Measurements from ENCODE around the gene KRT16. TPM values are rescaled to one million over a fixed set of nuclear protein-coding genes. Genes with fewer than 3 reads are reported as not detected.
"Not testable (repeated sequence)": the region's sequence is repeated elsewhere in the genome, so short reads cannot be mapped to it uniquely, and the experiment has no call there.

Gene KRT16
- total and polyA plus RNA-seq, 2 donors (not counting 3 experiments of a cell fraction or from before 2014, with no cell fraction given) = not detected

GRCh38 chr17:41585301-41586056 lies 27.1 kb downstream of the KRT16 start:
- no peaks in the 10 kb centered on the region for H3K36me3 ChIP-seq (ENCODE audit: control insufficient read depth in 2 of 2, extremely low read depth in 1 of 2, insufficient read depth in 2 of 2, low read length in 2 of 2)
- no peaks in the 10 kb centered on the region for H3K9me3 ChIP-seq (replicated peaks; ENCODE audit: control insufficient read depth, insufficient read depth, low read length)
- H2AFZ ChIP-seq (ENCODE audit: low read depth, low read length) = no peak overlapping the region
- BruUV-seq (replicated peaks) = no TSS peak
- H3K27ac ChIP-seq (ENCODE audit: insufficient read depth, low read depth, low read length) = no peak overlapping the region
- H3K9ac ChIP-seq (replicated peaks; ENCODE audit: extremely low read depth, insufficient read depth, low read length) = no peak overlapping the region
- FAIRE-seq = no peak
- ChIA-PET POLR2A (no interaction called here), CTCF (interaction anchor here (0.8 kb wide), 1 partner anchor 77 kb away, joined by 3 read pairs; no protein-coding TSS in a partner anchor)
- intact Hi-C loops (cut with micrococcal nuclease) (no loop called here), dilution Hi-C loops (cut with MboI; ENCODE audit: extremely low pct_ligation_motif_present, low sequenced_read_pairs) (no loop called here)
- TF ChIP-seq FOS (IDR thresholded peaks at IDR 0.05; ENCODE audit: borderline replicate concordance, insufficient read depth, low read length) (no peak), GATA2 (IDR thresholded peaks at IDR 0.05; ENCODE audit: insufficient read depth, insufficient read length, low read depth, low read length) (no peak), POLR2AphosphoS5 (IDR thresholded peaks at IDR 0.05; ENCODE audit: insufficient read depth, low read depth, low read length) (no peak), MAX (IDR thresholded peaks at IDR 0.05; ENCODE audit: insufficient read depth, insufficient read length) (no peak), EZH2 (IDR thresholded peaks at IDR 0.05; ENCODE audit: borderline replicate concordance, low read depth, low read length, severe bottlenecking) (no peak), CTCF (IDR thresholded peaks at IDR 0.05; ENCODE audit: extremely low read depth in 1 of 2, insufficient read depth in 1 of 2, low read depth in 1 of 2, low read length in 2 of 2) (no peak), MYC (IDR thresholded peaks at IDR 0.05; ENCODE audit: low read depth, low read length) (no peak), POLR2A (IDR thresholded peaks at IDR 0.05; ENCODE audit: low read depth, low read length) (no peak), JUN (IDR thresholded peaks at IDR 0.05; ENCODE audit: borderline replicate concordance, insufficient read depth, insufficient read length, low read depth) (no peak)
- no peaks in the 10 kb centered on the region for H3K9me1 ChIP-seq (replicated peaks; ENCODE audit: control insufficient read depth, extremely low read depth, insufficient read depth, low read length)
- H3K4me1 ChIP-seq (ENCODE audit: control insufficient read depth, extremely low read depth, insufficient read depth, low read length) = no peaks in the 10 kb centered on the region
- peaks cover 0 to 2% of the 10 kb centered on the region in 2 experiments for H3K27me3 ChIP-seq (ENCODE audit: control insufficient read depth in 2 of 2, insufficient read depth in 2 of 2, low read length in 2 of 2)
- H3K79me2 ChIP-seq (ENCODE audit: control insufficient read depth, insufficient read depth, low read length) = no peaks in the 10 kb centered on the region
- H3K4me3 ChIP-seq (replicated peaks in 1 of 3; ENCODE audit: insufficient read depth in 1 of 3, low read depth in 1 of 3, low read length in 3 of 3) = no peak overlapping the region
- no peak overlapping the region for H3K4me2 ChIP-seq (ENCODE audit: insufficient read depth, low read length)
- H4K20me1 ChIP-seq (replicated peaks; ENCODE audit: control insufficient read depth, extremely low read depth, insufficient read depth, low read length) = no peaks in the 10 kb centered on the region
- no peak for DNase-seq (ENCODE audit: low read depth, low spot score)

DNA sequence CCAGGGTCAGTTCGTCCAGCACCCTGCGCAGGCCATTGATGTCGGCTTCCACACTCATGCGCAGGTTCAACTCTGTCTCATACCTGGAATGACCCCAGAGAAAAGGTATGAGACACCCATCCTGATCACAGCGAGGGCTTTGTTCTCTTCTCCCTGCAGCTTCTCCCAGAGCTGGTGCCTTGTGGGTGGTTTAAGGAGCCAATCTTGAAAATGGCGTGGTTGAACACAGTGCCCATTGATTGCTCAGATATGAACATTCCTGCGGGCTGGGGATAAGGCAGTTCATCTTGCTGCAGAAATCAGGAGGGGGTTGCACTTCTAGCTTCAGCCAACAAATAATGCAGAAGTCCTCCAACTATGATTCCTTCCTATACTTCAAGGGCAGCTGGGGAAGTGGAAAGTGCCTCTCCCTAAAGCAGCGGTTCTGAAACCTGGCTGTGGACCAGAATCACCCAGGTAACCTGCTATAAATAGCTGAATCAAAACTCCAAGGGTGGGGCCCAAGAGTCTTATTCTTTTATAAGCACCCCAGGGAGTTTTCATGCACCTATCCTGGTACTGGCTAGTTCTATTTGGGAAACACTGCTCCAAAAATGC lies 28.1 kb downstream of the KRT16 start:
- dilution Hi-C loops (cut with MboI; ENCODE audit: extremely low pct_ligation_motif_present, low sequenced_read_pairs) = not testable (repeated sequence)

More for the DNA sequence above, 28.1 kb downstream of the KRT16 start:
- H3K36me3 ChIP-seq (ENCODE audit: control insufficient read depth in 2 of 2, extremely low read depth in 1 of 2, insufficient read depth in 2 of 2, low read length in 2 of 2); H3K4me3 ChIP-seq (replicated peaks in 1 of 3; ENCODE audit: insufficient read depth in 1 of 3, low read depth in 1 of 3, low read length in 3 of 3); H3K9me3 ChIP-seq (replicated peaks; ENCODE audit: control insufficient read depth, insufficient read depth, low read length); H3K4me2 ChIP-seq (ENCODE audit: insufficient read depth, low read length); H3K9ac ChIP-seq (replicated peaks; ENCODE audit: extremely low read depth, insufficient read depth, low read length); H3K27me3 ChIP-seq (ENCODE audit: control insufficient read depth in 2 of 2, insufficient read depth in 2 of 2, low read length in 2 of 2); H4K20me1 ChIP-seq (replicated peaks; ENCODE audit: control insufficient read depth, extremely low read depth, insufficient read depth, low read length); intact Hi-C loops (cut with micrococcal nuclease); BruUV-seq (replicated peaks); POLR2A ChIA-PET; DNase-seq (ENCODE audit: low read depth, low spot score); H3K79me2 ChIP-seq (ENCODE audit: control insufficient read depth, insufficient read depth, low read length); H3K4me1 ChIP-seq (ENCODE audit: control insufficient read depth, extremely low read depth, insufficient read depth, low read length); H3K9me1 ChIP-seq (replicated peaks; ENCODE audit: control insufficient read depth, extremely low read depth, insufficient read depth, low read length); H3K27ac ChIP-seq (ENCODE audit: insufficient read depth, low read depth, low read length); H2AFZ ChIP-seq (ENCODE audit: low read depth, low read length): not testable (repeated sequence)
- FAIRE-seq = peak; percentile 24
- CTCF ChIA-PET = interaction anchor here (1.5 to 3.3 kb wide), 3 partner anchors 44 to 78 kb away, joined by 3 to 16 read pairs (median 7); no protein-coding TSS in a partner anchor
